HG03159 (cell line): Measurements from ENCODE around the gene MRPL36.
"Not testable (repeated sequence)": the region's sequence is repeated elsewhere in the genome, so short reads cannot be mapped to it uniquely, and the experiment has no call there.

Source experiments
- ATAC-seq: cut with Tn5 transposase; IDR thresholded peaks from one replicate; pipeline ENCODE4 v1.9.1; 2021; ENCODE audit warnings: mild to moderate bottlenecking, moderate library complexity; ENCODE audit not compliant: unreplicated experiment

The MRPL36 gene

GRCh38 chr5:1815881-1816292 lies 16.2 kb upstream of the MRPL36 start:
- no peak for ATAC-seq

- no peak for ATAC-seq
These were observed 15.6 kb upstream of the MRPL36 start for GRCh38 chr5:1815071-1815786.

GRCh38 chr5:1814183-1815020 lies 14.8 kb upstream of the MRPL36 start:
- no peak for ATAC-seq

- ATAC-seq = no peak
These were observed 11.0 kb upstream of the MRPL36 start for GRCh38 chr5:1810581-1811101.

GRCh38 chr5:1809416-1810035 lies 9.9 kb upstream of the MRPL36 start:
- no peak for ATAC-seq

- ATAC-seq = no peak
These were observed 8.8 kb upstream of the MRPL36 start for GRCh38 chr5:1808439-1808838.

GRCh38 chr5:1807451-1808185 lies 8.0 kb upstream of the MRPL36 start:
- no peak for ATAC-seq

GRCh38 chr5:1806974-1807373 lies 7.3 kb upstream of the MRPL36 start:
- no peak for ATAC-seq

GRCh38 chr5:1806199-1806598 lies 6.6 kb upstream of the MRPL36 start:
- no peak for ATAC-seq

GRCh38 chr5:1805736-1806135 lies 6.1 kb upstream of the MRPL36 start:
- no peak for ATAC-seq

- no peak for ATAC-seq
These were observed 5.7 kb upstream of the MRPL36 start for GRCh38 chr5:1805326-1805725.

GRCh38 chr5:1804001-1804690 lies 4.5 kb upstream of the MRPL36 start:
- no peak for ATAC-seq

- ATAC-seq = no peak
These were observed 3.6 kb upstream of the MRPL36 start for GRCh38 chr5:1803192-1803591.

GRCh38 chr5:1801967-1802295 lies 2.3 kb upstream of the MRPL36 start:
- ATAC-seq = no peak

- ATAC-seq = peak; percentile 55
These were observed 1.8 kb upstream of the MRPL36 start, which contains the start of gene NDUFS6 for GRCh38 chr5:1801222-1801966. Gene NDUFS6 (plus strand): TSS chr5:1801407. CDS start chr5:1801418, 11 bp downstream.

GRCh38 chr5:1800472-1801221 lies 1.0 kb upstream of the MRPL36 start:
- peak; percentile 44 for ATAC-seq

GRCh38 chr5:1799110-1799601 lies 481 bp downstream of the MRPL36 start:
- ATAC-seq = peak; percentile 29

GRCh38 chr5:1798589-1798988 lies 1.0 kb downstream of the MRPL36 start:
- not testable (repeated sequence) for ATAC-seq

GRCh38 chr5:1797855-1798254 lies 1.8 kb downstream of the MRPL36 start:
- no peak for ATAC-seq
